Endothelial cell of umbilical vein (primary cell): ENCODE results near the gene AGRN. TPM values are rescaled to one million over a fixed set of nuclear protein-coding genes. Genes with fewer than 3 reads are reported as not detected.
A peak's percentile ranks its signal among the peaks of the same experiment; 100 is the strongest.
"Not testable (repeated sequence)": the region's sequence is repeated elsewhere in the genome, so short reads cannot be mapped to it uniquely, and the experiment has no call there.

Experiments used
- BruUV-seq: library from RNA; stranded (reverse); fragments of 400-500 nt; replicated peaks from 2 replicates; lab custom pipeline; 2021; lab: Mats Ljungman, UMichigan
- CTCF ChIA-PET: fragments of 300-600, 350-600 bp; sonication (Branson Sonifier 250); formaldehyde crosslinking; loops from one replicate; lab custom pipeline; 2021; ENCODE audit warnings: antibody characterized with exemption, inconsistent platforms; lab: Charles Lee
- POLR2A ChIA-PET: fragments of 300-600, 350-600 bp; sonication (Branson Sonifier 250); formaldehyde crosslinking; loops from one replicate; lab custom pipeline; 2021; ENCODE audit warnings: antibody characterized with exemption, inconsistent platforms; lab: Charles Lee
- DNase-seq: peaks from one replicate; pipeline ENCODE4 v3.0.0-alpha.2; 2011; ENCODE audit warnings: low read depth, low spot score
- FAIRE-seq: peaks from 2 replicates; lab custom pipeline; 2011; peaks lifted over from hg19 to GRCh38; lab: Jason Lieb, UNC
- H2AFZ ChIP-seq: 2 replicates; pipeline ENCODE4 v1.6.0; 2012; ENCODE audit warnings: low read depth, low read length, control low read depth, inconsistent platforms
- H3K27ac ChIP-seq: 2 replicates; pipeline ENCODE4 v1.5.1; 2011; ENCODE audit warnings: low read depth, mild to moderate bottlenecking, control low read depth, low read length, moderate library complexity; ENCODE audit not compliant: insufficient read depth
- H3K27me3 ChIP-seq, 2 experiments: 2 replicates each; pipeline versions ENCODE4 v1.6.0 to v1.6.1; 2011; ENCODE audit warnings: low read length in 2 of 2, mixed read lengths in 1 of 2; ENCODE audit not compliant: control insufficient read depth in 2 of 2, insufficient read depth in 2 of 2
- H3K36me3 ChIP-seq, 2 experiments: 2 replicates in 1 of 2; 3 replicates in 1 of 2; pipeline ENCODE4 v1.5.1; 2011; ENCODE audit warnings: low read length in 2 of 2, mild to moderate bottlenecking in 1 of 2, moderate library complexity in 1 of 2; ENCODE audit not compliant: control insufficient read depth in 2 of 2, insufficient read depth in 2 of 2; ENCODE audit errors: extremely low read depth in 1 of 2
- H3K4me1 ChIP-seq: 3 replicates; pipeline ENCODE4 v1.5.1; 2011; ENCODE audit warnings: mild to moderate bottlenecking, low read length; ENCODE audit not compliant: control insufficient read depth, insufficient read depth; ENCODE audit errors: extremely low read depth
- H3K4me2 ChIP-seq: 2 replicates; pipeline ENCODE4 v1.6.1; 2011; ENCODE audit warnings: low read length, control low read depth, mixed read lengths; ENCODE audit not compliant: insufficient read depth
- H3K4me3 ChIP-seq, 3 experiments: fragments of 200-600 bp in 1 of 3; sonication (generic), shearing (Covaris generic) in 1 of 3; replicated peaks in 1 of 3; 2 replicates each; pipeline ENCODE4 v1.5.1; 2011 to 2016; ENCODE audit warnings: control low read depth in 3 of 3, low read length in 3 of 3, mild to moderate bottlenecking in 2 of 3, inconsistent platforms in 1 of 3, low read depth in 1 of 3, moderate library complexity in 1 of 3; ENCODE audit not compliant: insufficient read depth in 1 of 3
- H3K79me2 ChIP-seq: 2 replicates; pipeline ENCODE4 v1.6.0; 2012; ENCODE audit warnings: low read length, inconsistent platforms; ENCODE audit not compliant: control insufficient read depth, insufficient read depth
- H3K9ac ChIP-seq: replicated peaks from 2 replicates; pipeline ENCODE3; 2011; ENCODE audit warnings: low read length, control low read depth; ENCODE audit not compliant: insufficient read depth; ENCODE audit errors: extremely low read depth
- H3K9me1 ChIP-seq: replicated peaks from 3 replicates; pipeline ENCODE4 v1.6.0; 2011; ENCODE audit warnings: mild to moderate bottlenecking, low read length; ENCODE audit not compliant: control insufficient read depth, insufficient read depth; ENCODE audit errors: extremely low read depth
- H3K9me3 ChIP-seq: replicated peaks from 2 replicates; pipeline ENCODE4 v1.5.1; 2012; ENCODE audit warnings: low read length, inconsistent platforms; ENCODE audit not compliant: control insufficient read depth, insufficient read depth
- H4K20me1 ChIP-seq: replicated peaks from 2 replicates; pipeline ENCODE3; 2011; ENCODE audit warnings: mild to moderate bottlenecking, low read length; ENCODE audit not compliant: control insufficient read depth, insufficient read depth; ENCODE audit errors: extremely low read depth
- FOS ChIP-seq: IDR thresholded peaks from 2 replicates; pipeline ENCODE4 v1.6.1; 2011; ENCODE audit warnings: mild to moderate bottlenecking, low read length, moderate library complexity, borderline replicate concordance; ENCODE audit not compliant: insufficient read depth
- JUN ChIP-seq: IDR thresholded peaks from 2 replicates; pipeline ENCODE4 v1.6.1; 2011; ENCODE audit warnings: borderline replicate concordance, low read depth; ENCODE audit not compliant: insufficient read length, insufficient read depth
- dilution Hi-C: fragments of 300-500 bp; cut with MboI; formaldehyde crosslinking; loops from one replicate; pipeline ENCODE4 v1.15.0; 2019; ENCODE audit warnings: low sequenced_read_pairs; ENCODE audit not compliant: extremely low pct_ligation_motif_present
- intact Hi-C: fragments of 100-400 bp; cut with micrococcal nuclease; formaldehyde crosslinking; loops from one replicate; pipeline ENCODE4 v1.10.0; 2022
- polyA plus RNA-seq, 4 experiments: library from polyadenylated mRNA; depleted of rRNA in 3 of 4; stranded (reverse) in 3 of 4; unstranded in 1 of 4; fragments of >200 nt; gene quantifications; 2 replicates each; pipeline versions ENCODE4 v1.2.1 to v1.2.3, GENCODE V29; 2011 to 2012; ENCODE audit warnings: missing spikeins in 1 of 4
- total RNA-seq: library from RNA; stranded (reverse); gene quantifications from 2 replicates; pipeline ENCODE4 v1.2.3, GENCODE V29; 2021

The AGRN gene
- total and polyA plus RNA-seq, 2 donors (not counting 3 experiments of a cell fraction or from before 2014, with no cell fraction given): 66.6 to 67.8 TPM

- H3K4me1 ChIP-seq: peaks cover 10% of the 10 kb centered on the region
- dilution Hi-C loops: no loop called here
- POLR2A ChIA-PET: no interaction called here
- no peaks in the 10 kb centered on the region for H3K36me3 ChIP-seq
- CTCF ChIA-PET: no interaction called here
- FAIRE-seq: no peak
- no peak for TF ChIP-seq FOS
- TF ChIP-seq JUN: no peak
- no peak for DNase-seq
- H4K20me1 ChIP-seq: no peaks in the 10 kb centered on the region
- no peak overlapping the region for H3K27ac ChIP-seq
- BruUV-seq: no TSS peak
- H2AFZ ChIP-seq: no peak overlapping the region
- H3K4me2 ChIP-seq: no peak overlapping the region
- no peaks in the 10 kb centered on the region for H3K9me3 ChIP-seq
- intact Hi-C loops: loop anchor here (5.0 kb wide), 1 partner anchor 261 kb away; the partner anchor contains the start of gene UBE2J2
- H3K4me3 ChIP-seq: no peak overlapping the region
- H3K27me3 ChIP-seq: no peaks in the 10 kb centered on the region
- no peak overlapping the region for H3K9ac ChIP-seq
- H3K79me2 ChIP-seq: no peaks in the 10 kb centered on the region
- H3K9me1 ChIP-seq: no peaks in the 10 kb centered on the region
These were observed 8.4 kb upstream of the AGRN start for GRCh38 chr1:1011396-1011949.

GRCh38 chr1:1012736-1013104 is 7.2 kb upstream of the AGRN start:
- H3K9me3 ChIP-seq, H3K9me1 ChIP-seq, DNase-seq, FAIRE-seq, POLR2A ChIA-PET, dilution Hi-C loops, H3K36me3 ChIP-seq, H3K27me3 ChIP-seq, H4K20me1 ChIP-seq, H3K79me2 ChIP-seq: not testable (repeated sequence)
- BruUV-seq: TSS peak; percentile 72
- H2AFZ ChIP-seq: peak overlapping the region; percentile 62
- peak overlapping the region; percentile 41 to 83 (median 81) for H3K4me3 ChIP-seq
- peak overlapping the region; percentile 78 for H3K4me2 ChIP-seq
- intact Hi-C loops: loop anchor here (5.0 kb wide), 1 partner anchor 260 kb away; the partner anchor contains the start of gene UBE2J2
- peaks cover 10% of the 10 kb centered on the region for H3K4me1 ChIP-seq
- H3K9ac ChIP-seq: peak overlapping the region; percentile 65
- CTCF ChIA-PET: interaction anchor here (1.7 to 4.2 kb wide), 2 partner anchors 10 to 28 kb away, joined by 11 to 41 read pairs; no protein-coding TSS in a partner anchor
- H3K27ac ChIP-seq: peak overlapping the region; percentile 54
